K562 (cell line): ENCODE results near the gene SMNDC1. TPM values are rescaled to one million over a fixed set of nuclear protein-coding genes. Genes with fewer than 3 reads are reported as not detected.
A peak's percentile ranks its signal among the peaks of the same experiment; 100 is the strongest.

Experiments
- ARID1B ChIP-seq: fragments of 450-650 bp; IDR thresholded peaks from 2 replicates; pipeline ENCODE4 v1.6.1; 2016; ENCODE audit warnings: antibody characterized with exemption, mild to moderate bottlenecking, inconsistent platforms
- BCOR ChIP-seq: fragments of 450-650 bp; IDR thresholded peaks from 2 replicates; pipeline ENCODE4 v1.6.1; 2016
- HEY1 ChIP-seq: fragments of 250-450 bp; sonication (Bioruptor Pico); IDR thresholded peaks from 2 replicates; pipeline ENCODE4 v1.5.0; 2020; ENCODE audit warnings: mild to moderate bottlenecking, moderate library complexity, borderline replicate concordance
- JUN ChIP-seq, 2 experiments: sonication (generic) in 1 of 2; formaldehyde crosslinking in 1 of 2; IDR thresholded peaks; 2 replicates each; pipeline versions ENCODE4 v1.6.1 to v1.8.0; 2012 to 2022; ENCODE audit warnings: borderline replicate concordance in 2 of 2, mild to moderate bottlenecking in 2 of 2, improper control_type of control experiment in 1 of 2, low read depth in 1 of 2, low read length in 1 of 2, missing genetic modification reagents in 1 of 2
- JUND ChIP-seq, 2 experiments: IDR thresholded peaks; 2 replicates in 1 of 2; 3 replicates in 1 of 2; pipeline ENCODE4 v1.6.1; 2011; ENCODE audit warnings: borderline replicate concordance in 2 of 2, low read depth in 2 of 2, low read length in 2 of 2, improper control_type of control experiment in 1 of 2, missing biosample characterization in 1 of 2, missing genetic modification characterization in 1 of 2, missing genetic modification reagents in 1 of 2
- KLF10 ChIP-seq: fragments of 250-450 bp; sonication (Bioruptor Pico); IDR thresholded peaks from 2 replicates; pipeline ENCODE4 v1.6.1; 2021; ENCODE audit warnings: matching md5 sums
- MYC ChIP-seq, 2 experiments: fragments of 250-450 bp in 1 of 2; sonication (Bioruptor Pico) in 1 of 2; IDR thresholded peaks; 2 replicates each; pipeline versions ENCODE4 v1.5.1 to v1.6.1; 2012 to 2021; ENCODE audit warnings: low read depth in 2 of 2, borderline replicate concordance in 1 of 2, improper control_type of control experiment in 1 of 2, low read length in 1 of 2, mild to moderate bottlenecking in 1 of 2, moderate library complexity in 1 of 2
- NELFE ChIP-seq: IDR thresholded peaks from 2 replicates; pipeline ENCODE4 v1.6.1; 2011; ENCODE audit warnings: mild to moderate bottlenecking; ENCODE audit not compliant: insufficient read depth, insufficient read length
- PRPF4 ChIP-seq: fragments of 200-400 bp; formaldehyde crosslinking; IDR thresholded peaks from one replicate; pipeline ENCODE4 v1.6.1; 2017; ENCODE audit warnings: low read length, low read depth, mild to moderate bottlenecking; ENCODE audit not compliant: insufficient read depth, poor library complexity, severe bottlenecking
- RCOR1 ChIP-seq, 2 experiments: IDR thresholded peaks; 2 replicates each; pipeline ENCODE4 v1.6.1; 2012; ENCODE audit warnings: low read depth in 2 of 2, low read length in 2 of 2, borderline replicate concordance in 1 of 2, improper control_type of control experiment in 1 of 2
- RFX1 ChIP-seq: fragments of 450-650 bp; IDR thresholded peaks from 2 replicates; pipeline ENCODE4 v1.6.1; 2016; ENCODE audit warnings: mild to moderate bottlenecking, moderate library complexity
- TEAD2 ChIP-seq: fragments of 450-650 bp; IDR thresholded peaks from 2 replicates; pipeline ENCODE4 v1.6.1; 2016; ENCODE audit warnings: missing genetic modification characterization, control low read depth, missing compliant biosample characterization
- ZBTB17 ChIP-seq: fragments of 450-650 bp; formaldehyde crosslinking; IDR thresholded peaks from 2 replicates; pipeline ENCODE4 v1.4.0; 2020; ENCODE audit warnings: mild to moderate bottlenecking
- ZNF124 ChIP-seq: sonication (generic); formaldehyde crosslinking; IDR thresholded peaks from 2 replicates; pipeline ENCODE4 v1.8.1; 2022; ENCODE audit warnings: missing genetic modification reagents
- ZNF175 ChIP-seq: fragments of 200-800 bp; sonication (Bioruptor generic); IDR thresholded peaks from 2 replicates; pipeline ENCODE4 v1.6.1; 2016; ENCODE audit warnings: low read depth, mild to moderate bottlenecking, missing genetic modification characterization, missing compliant biosample characterization
- ZNF263 ChIP-seq: sonication (generic); formaldehyde crosslinking; IDR thresholded peaks from 2 replicates; pipeline ENCODE4 v1.8.0; 2022; ENCODE audit warnings: mild to moderate bottlenecking, missing genetic modification reagents, borderline replicate concordance
- ZNF41 ChIP-seq: fragments of 250-450 bp; sonication (Bioruptor Pico); conservative IDR thresholded peaks from 2 replicates; pipeline ENCODE4 v1.4.0; 2020; ENCODE audit warnings: mild to moderate bottlenecking
- ZNF644 ChIP-seq: fragments of 200-800 bp; sonication (Bioruptor generic); IDR thresholded peaks from 2 replicates; pipeline ENCODE4 v1.6.1; 2016; ENCODE audit warnings: low read depth, missing genetic modification characterization, missing compliant biosample characterization
- polyA plus RNA-seq, 8 experiments: library from polyadenylated mRNA; depleted of rRNA in 4 of 8; stranded (reverse) in 5 of 8; unstranded in 3 of 8; fragments of >200 nt; fragmentation: Nextera tagmentation in 2 of 8; fragmentation: Illumina TruSeq in 1 of 8; extraction: Ambion mirVana in 2 of 8; extraction: Trizol in 1 of 8; gene quantifications; 2 replicates each; pipeline versions ENCODE4 v1.2.1 to v1.2.3, GENCODE V29; 2011 to 2014; ENCODE audit warnings: inconsistent platforms in 1 of 8, missing spikeins in 1 of 8
- total RNA-seq, 7 experiments: library from RNA; depleted of rRNA in 6 of 7; stranded (reverse); fragments of >200 nt in 6 of 7; fragmentation: Illumina TruSeq in 2 of 7; extraction: Trizol in 2 of 7; gene quantifications; 2 replicates each; pipeline versions ENCODE4 v1.2.1 to v1.2.3, GENCODE V29; 2011 to 2021; ENCODE audit warnings: low replicate concordance in 1 of 7
- TF ChIP-seq, protein P1 (sequence below): fragments of 450-650 bp; formaldehyde crosslinking; IDR thresholded peaks from 2 replicates; pipeline ENCODE4 v1.4.0; 2020; ENCODE audit warnings: mild to moderate bottlenecking, mixed read lengths
- TF ChIP-seq, protein P2 (sequence below): fragments of 450-650 bp; formaldehyde crosslinking; IDR thresholded peaks from 2 replicates; pipeline ENCODE4 v1.4.0; 2022; ENCODE audit warnings: missing genetic modification characterization
- TF ChIP-seq, protein P3 (sequence below): fragments of 250-450 bp; sonication (Bioruptor Pico); IDR thresholded peaks from 2 replicates; pipeline ENCODE4 v1.5.1; 2021; ENCODE audit warnings: mild to moderate bottlenecking

The SMNDC1 gene
- total and polyA plus RNA-seq, 9 of the 15 experiments (the other 6 are each of a cell fraction or from before 2014, with no cell fraction given), result 6.8 to 35.8 (median 12.3) TPM

DNA sequence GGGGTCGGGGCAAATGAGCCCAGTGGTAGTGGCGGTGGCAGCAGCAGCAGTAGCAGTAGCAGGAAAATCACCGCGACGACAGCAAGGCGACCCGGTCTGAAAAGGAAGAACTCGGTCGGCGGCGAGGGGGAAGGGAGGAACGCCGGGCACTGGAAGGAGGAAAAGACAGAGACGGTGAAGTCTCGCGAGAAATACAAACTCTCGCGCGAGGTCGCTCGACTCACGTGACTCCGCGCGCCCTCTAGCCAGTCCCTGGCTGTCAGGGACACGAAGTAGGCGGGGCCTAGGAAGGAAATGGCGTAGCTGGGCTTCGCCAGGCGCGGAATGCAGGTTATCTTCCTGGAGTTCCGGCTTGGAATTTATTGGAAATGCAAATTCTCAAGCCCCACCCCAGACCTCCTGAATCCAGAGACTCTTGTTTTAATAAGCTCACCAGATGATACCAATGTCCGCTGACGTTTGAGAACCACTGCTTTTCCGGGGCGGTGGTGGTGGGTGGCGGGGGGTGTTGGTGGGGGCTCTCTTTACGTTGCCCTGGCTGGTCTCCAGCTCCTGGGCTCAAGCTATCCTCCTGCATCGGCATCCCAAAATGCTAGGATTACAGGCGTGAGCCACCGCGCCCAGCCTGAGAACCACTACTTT lies at the start of gene SMNDC1 (continued):
- TF ChIP-seq, protein P1, sequence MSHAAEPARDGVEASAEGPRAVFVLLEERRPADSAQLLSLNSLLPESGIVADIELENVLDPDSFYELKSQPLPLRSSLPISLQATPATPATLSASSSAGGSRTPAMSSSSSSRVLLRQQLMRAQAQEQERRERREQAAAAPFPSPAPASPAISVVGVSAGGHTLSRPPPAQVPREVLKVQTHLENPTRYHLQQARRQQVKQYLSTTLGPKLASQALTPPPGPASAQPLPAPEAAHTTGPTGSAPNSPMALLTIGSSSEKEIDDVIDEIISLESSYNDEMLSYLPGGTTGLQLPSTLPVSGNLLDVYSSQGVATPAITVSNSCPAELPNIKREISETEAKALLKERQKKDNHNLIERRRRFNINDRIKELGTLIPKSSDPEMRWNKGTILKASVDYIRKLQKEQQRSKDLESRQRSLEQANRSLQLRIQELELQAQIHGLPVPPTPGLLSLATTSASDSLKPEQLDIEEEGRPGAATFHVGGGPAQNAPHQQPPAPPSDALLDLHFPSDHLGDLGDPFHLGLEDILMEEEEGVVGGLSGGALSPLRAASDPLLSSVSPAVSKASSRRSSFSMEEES (CRISPR knock-in tag), result peak; percentile 98
- TF ChIP-seq RFX1, result peak; percentile 8; the same call in 1 of the 2 replicates
- no peak; the same call in 1 of the 2 replicates for TF ChIP-seq JUND (IDR thresholded peaks at IDR 0.05; ENCODE audit: borderline replicate concordance, low read depth, low read length)
- no peak; the same call in 2 of the 3 replicates for TF ChIP-seq JUND (tag; IDR thresholded peaks at IDR 0.05; ENCODE audit: borderline replicate concordance, low read depth, low read length)
- TF ChIP-seq KLF10, result no peak
- 0 out of 2 replicates have a peak, but pooled peaks have one; percentile 11 for TF ChIP-seq MYC (IDR thresholded peaks at IDR 0.05; ENCODE audit: low read depth, low read length)
- TF ChIP-seq MYC (CRISPR knock-in tag; IDR thresholded peaks at IDR 0.05; ENCODE audit: borderline replicate concordance, low read depth), result no peak
- TF ChIP-seq, protein P2, sequence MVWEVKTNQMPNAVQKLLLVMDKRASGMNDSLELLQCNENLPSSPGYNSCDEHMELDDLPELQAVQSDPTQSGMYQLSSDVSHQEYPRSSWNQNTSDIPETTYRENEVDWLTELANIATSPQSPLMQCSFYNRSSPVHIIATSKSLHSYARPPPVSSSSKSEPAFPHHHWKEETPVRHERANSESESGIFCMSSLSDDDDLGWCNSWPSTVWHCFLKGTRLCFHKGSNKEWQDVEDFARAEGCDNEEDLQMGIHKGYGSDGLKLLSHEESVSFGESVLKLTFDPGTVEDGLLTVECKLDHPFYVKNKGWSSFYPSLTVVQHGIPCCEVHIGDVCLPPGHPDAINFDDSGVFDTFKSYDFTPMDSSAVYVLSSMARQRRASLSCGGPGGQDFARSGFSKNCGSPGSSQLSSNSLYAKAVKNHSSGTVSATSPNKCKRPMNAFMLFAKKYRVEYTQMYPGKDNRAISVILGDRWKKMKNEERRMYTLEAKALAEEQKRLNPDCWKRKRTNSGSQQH (CRISPR knock-in tag), result no peak
- no peak for TF ChIP-seq RCOR1 (IDR thresholded peaks at IDR 0.05; ENCODE audit: borderline replicate concordance in 1 of 2, low read depth in 2 of 2, low read length in 2 of 2)
- no peak for TF ChIP-seq ZNF644 (tag)
- peak; percentile 65; the same call in 1 of the 2 replicates for TF ChIP-seq TEAD2
- TF ChIP-seq ZBTB17 (CRISPR knock-in tag), result no peak
- TF ChIP-seq ZNF263 (CRISPR knock-in tag), result no peak
- TF ChIP-seq ARID1B, result no peak
- no peak for TF ChIP-seq ZNF175 (CRISPR knock-in tag)
- TF ChIP-seq ZNF124 (CRISPR knock-in tag), result no peak
- TF ChIP-seq, protein P3, sequence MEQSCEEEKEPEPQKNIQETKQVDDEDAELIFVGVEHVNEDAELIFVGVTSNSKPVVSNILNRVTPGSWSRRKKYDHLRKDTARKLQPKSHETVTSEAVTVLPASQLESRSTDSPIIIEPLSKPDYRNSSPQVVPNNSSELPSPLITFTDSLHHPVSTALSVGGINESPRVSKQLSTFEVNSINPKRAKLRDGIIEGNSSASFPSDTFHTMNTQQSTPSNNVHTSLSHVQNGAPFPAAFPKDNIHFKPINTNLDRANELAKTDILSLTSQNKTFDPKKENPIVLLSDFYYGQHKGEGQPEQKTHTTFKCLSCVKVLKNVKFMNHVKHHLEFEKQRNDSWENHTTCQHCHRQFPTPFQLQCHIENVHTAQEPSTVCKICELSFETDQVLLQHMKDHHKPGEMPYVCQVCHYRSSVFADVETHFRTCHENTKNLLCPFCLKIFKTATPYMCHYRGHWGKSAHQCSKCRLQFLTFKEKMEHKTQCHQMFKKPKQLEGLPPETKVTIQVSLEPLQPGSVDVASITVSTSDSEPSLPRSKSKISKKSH, result no peak
- no peak for TF ChIP-seq NELFE
- no peak for TF ChIP-seq JUN (IDR thresholded peaks at IDR 0.05; ENCODE audit: borderline replicate concordance, low read depth, low read length)
- no peak for TF ChIP-seq JUN (CRISPR knock-in tag; IDR thresholded peaks at IDR 0.05; ENCODE audit: borderline replicate concordance)
- no peak for TF ChIP-seq HEY1
- TF ChIP-seq PRPF4, result no peak
- no peak for TF ChIP-seq ZNF41 (CRISPR knock-in tag)
- no peak for TF ChIP-seq BCOR
